Frontal cortex (tissue), 4 donors: Measurements from ENCODE around the gene OR3A3. TPM values are rescaled to one million over a fixed set of nuclear protein-coding genes. Genes with fewer than 3 reads are reported as not detected.
"Not testable (repeated sequence)": the region's sequence is repeated elsewhere in the genome, so short reads cannot be mapped to it uniquely, and the experiment has no call there.

Experiments used
- DNase-seq, 2 donors: peaks; one replicate each; pipeline ENCODE4 v3.0.0; 2012; ENCODE audit warnings: low spot score in 2 of 2
- FAIRE-seq: peaks from 2 replicates; lab custom pipeline; 2012; peaks lifted over from hg19 to GRCh38; lab: Jason Lieb, UNC
- total RNA-seq: library from RNA; depleted of rRNA; stranded (reverse); fragments of >200 nt; gene quantifications from one replicate; pipeline ENCODE4 v1.2.3, GENCODE V29; 2014
- donor health status: control.
- donor health status: control.
- donor health status: control.

The OR3A3 gene
- total RNA-seq: not detected

GRCh38 chr17:3411070-3411469 is at the start of gene OR3A3:
Gene OR3A3, plus strand, starts transcription at chr17:3411370.
- DNase-seq (no peak), FAIRE-seq (no peak)

GRCh38 chr17:3371167-3371566 is 40.0 kb upstream of the OR3A3 start:
- not testable (repeated sequence) for DNase-seq, FAIRE-seq

- DNase-seq (no peak), FAIRE-seq (no peak)
These were observed 32.8 kb upstream of the OR3A3 start for GRCh38 chr17:3378321-3378720.

- FAIRE-seq: no peak
These were observed 29.2 kb upstream of the OR3A3 start for GRCh38 chr17:3381957-3382356.

GRCh38 chr17:3385869-3386816 is 25.0 kb upstream of the OR3A3 start, which contains the start of gene OR3A2:
Gene OR3A2, minus strand, starts transcription at chr17:3386308.
- FAIRE-seq: no peak
- no peak for DNase-seq

More at GRCh38 chr17:3381957-3382356, 29.2 kb upstream of the OR3A3 start:
- no peak for DNase-seq

- no peak for FAIRE-seq
- DNase-seq: no peak
These were observed 21.4 kb upstream of the OR3A3 start for GRCh38 chr17:3389791-3390190.

- DNase-seq, FAIRE-seq: not testable (repeated sequence)
These were observed 13.4 kb upstream of the OR3A3 start for GRCh38 chr17:3397801-3398200.

GRCh38 chr17:3398310-3398709 is 12.9 kb upstream of the OR3A3 start, which contains the start of gene OR1E1:
Gene OR1E1, minus strand, starts transcription at chr17:3398410. Its CDS starts 0 bp downstream, at chr17:3398410.
- DNase-seq (no peak), FAIRE-seq (no peak)

GRCh38 chr17:3400055-3400454 is 11.1 kb upstream of the OR3A3 start:
- DNase-seq (no peak), FAIRE-seq (no peak)

- FAIRE-seq: no peak
These were observed 9.4 kb upstream of the OR3A3 start for GRCh38 chr17:3401786-3402185.

GRCh38 chr17:3403856-3404255 is 7.3 kb upstream of the OR3A3 start:
- not testable (repeated sequence) for DNase-seq, FAIRE-seq

More at GRCh38 chr17:3401786-3402185, 9.4 kb upstream of the OR3A3 start:
- no peak for DNase-seq

GRCh38 chr17:3412216-3412615 is 1.0 kb downstream of the OR3A3 start:
- FAIRE-seq, DNase-seq: not testable (repeated sequence)

GRCh38 chr17:3415610-3416009 is 4.4 kb downstream of the OR3A3 start:
- FAIRE-seq (no peak), DNase-seq (no peak)

GRCh38 chr17:3418222-3418621 is 7.1 kb downstream of the OR3A3 start:
- FAIRE-seq (no peak), DNase-seq (no peak)

GRCh38 chr17:3433215-3433614 is 22.0 kb downstream of the OR3A3 start:
- DNase-seq, FAIRE-seq: not testable (repeated sequence)

GRCh38 chr17:3433741-3434140 is 22.6 kb downstream of the OR3A3 start, which contains the start of gene OR1E2:
Gene OR1E2, minus strand, starts transcription at chr17:3433841. Its CDS starts 0 bp downstream, at chr17:3433841.
- DNase-seq: no peak
- no peak for FAIRE-seq

- no peak for DNase-seq
- FAIRE-seq: no peak
These were observed 27.2 kb downstream of the OR3A3 start for GRCh38 chr17:3438368-3438767.

- DNase-seq (no peak), FAIRE-seq (no peak)
These were observed 29.3 kb downstream of the OR3A3 start for GRCh38 chr17:3440451-3440850.

- no peak for FAIRE-seq
- no peak for DNase-seq
These were observed 36.5 kb downstream of the OR3A3 start for GRCh38 chr17:3447625-3448024.

GRCh38 chr17:3448059-3448665 is 37.0 kb downstream of the OR3A3 start:
- FAIRE-seq (no peak), DNase-seq (no peak)

GRCh38 chr17:3466355-3466754 is 55.2 kb downstream of the OR3A3 start:
- not testable (repeated sequence) for FAIRE-seq, DNase-seq
